Liver (tissue), 9 donors: ENCODE data around the gene PIGQ. TPM values are rescaled to one million over a fixed set of nuclear protein-coding genes. Genes with fewer than 3 reads are reported as not detected.

Experiments used
- DNase-seq: peaks from one replicate; pipeline ENCODE4 v3.0.0-alpha.2; 2017; ENCODE audit warnings: low spot score
- H3K27ac ChIP-seq, 2 donors: one replicate each; pipeline ENCODE4 v1.7.0; 2013; ENCODE audit warnings: inconsistent platforms in 2 of 2, low read length in 2 of 2, control low read depth in 1 of 2, low read depth in 1 of 2, mild to moderate bottlenecking in 1 of 2
- H3K27me3 ChIP-seq, 4 donors: one replicate each; pipeline versions ENCODE4 v1.6.1 to v1.7.0; 2013; ENCODE audit warnings: low read length in 3 of 4, inconsistent platforms in 1 of 4, mild to moderate bottlenecking in 1 of 4, moderate library complexity in 1 of 4; ENCODE audit not compliant: control insufficient read depth in 4 of 4, insufficient read depth in 4 of 4
- H3K36me3 ChIP-seq, 4 donors: one replicate each; pipeline versions ENCODE4 v1.6.1 to v1.7.0; 2013; ENCODE audit warnings: low read length in 3 of 4, mild to moderate bottlenecking in 3 of 4, low read depth in 1 of 4, moderate library complexity in 1 of 4; ENCODE audit not compliant: control insufficient read depth in 4 of 4, insufficient read depth in 3 of 4
- H3K4me1 ChIP-seq, 4 donors: one replicate each; pipeline versions ENCODE4 v1.6.1 to v1.7.0; 2013; ENCODE audit warnings: low read length in 3 of 4, mild to moderate bottlenecking in 3 of 4, moderate library complexity in 1 of 4; ENCODE audit not compliant: control insufficient read depth in 4 of 4, insufficient read depth in 4 of 4
- H3K4me3 ChIP-seq, 3 donors: one replicate each; pipeline versions ENCODE4 v1.6.1 to v1.7.0; 2013; ENCODE audit warnings: low read length in 3 of 3, control low read depth in 1 of 3, low read depth in 1 of 3, mild to moderate bottlenecking in 1 of 3
- H3K9ac ChIP-seq, 2 donors: one replicate each; pipeline ENCODE4 v1.7.0; 2013; ENCODE audit warnings: low read length in 2 of 2, mild to moderate bottlenecking in 2 of 2, moderate library complexity in 2 of 2, control low read depth in 1 of 2, low read depth in 1 of 2
- H3K9me3 ChIP-seq, 4 donors: one replicate each; pipeline versions ENCODE4 v1.6.1 to v1.7.0; 2013; ENCODE audit warnings: low read length in 3 of 4; ENCODE audit not compliant: control insufficient read depth in 4 of 4
- ATF3 ChIP-seq: IDR thresholded peaks from 2 replicates; pipeline ENCODE4 v1.6.1; 2016; ENCODE audit warnings: antibody characterized with exemption
- CTCF ChIP-seq: fragments of 150-350 bp; IDR thresholded peaks from 2 replicates; pipeline ENCODE4 v1.5.1; 2017; ENCODE audit warnings: improper control_type of control experiment, low read depth, low read length; ENCODE audit not compliant: missing input control
- EGR1 ChIP-seq, 2 donors: IDR thresholded peaks; 2 replicates each; pipeline ENCODE4 v1.6.1; 2016 to 2018; ENCODE audit warnings: antibody characterized with exemption in 2 of 2, low read depth in 2 of 2
- FOXA1 ChIP-seq: IDR thresholded peaks from 2 replicates; pipeline ENCODE4 v1.6.1; 2016; ENCODE audit warnings: antibody characterized with exemption
- FOXA2 ChIP-seq: IDR thresholded peaks from 2 replicates; pipeline ENCODE4 v1.6.1; 2016; ENCODE audit warnings: antibody characterized with exemption
- GABPA ChIP-seq, 2 donors: IDR thresholded peaks in 1 of 2; conservative IDR thresholded peaks in 1 of 2; 2 replicates each; pipeline ENCODE4 v1.6.1; 2016; ENCODE audit warnings: antibody characterized with exemption in 2 of 2, mild to moderate bottlenecking in 1 of 2, moderate library complexity in 1 of 2
- HNF4A ChIP-seq, 2 donors: conservative IDR thresholded peaks; 2 replicates each; pipeline ENCODE4 v1.6.1; 2016; ENCODE audit warnings: antibody characterized with exemption in 2 of 2, mild to moderate bottlenecking in 2 of 2
- HNF4G ChIP-seq: IDR thresholded peaks from 2 replicates; pipeline ENCODE4 v1.6.1; 2016; ENCODE audit warnings: antibody characterized with exemption
- JUND ChIP-seq, 2 donors: IDR thresholded peaks; 2 replicates each; pipeline ENCODE4 v1.6.1; 2016; ENCODE audit warnings: antibody characterized with exemption in 2 of 2
- NR2F2 ChIP-seq: IDR thresholded peaks from 2 replicates; pipeline ENCODE4 v1.6.1; 2016; ENCODE audit warnings: antibody characterized with exemption
- RAD21 ChIP-seq, 2 donors: IDR thresholded peaks; 2 replicates each; pipeline ENCODE4 v1.6.1; 2016; ENCODE audit warnings: antibody characterized with exemption in 2 of 2, mild to moderate bottlenecking in 2 of 2
- REST ChIP-seq: IDR thresholded peaks from 2 replicates; pipeline ENCODE4 v1.6.1; 2016; ENCODE audit warnings: antibody characterized with exemption, mild to moderate bottlenecking
- SP1 ChIP-seq: IDR thresholded peaks from 2 replicates; pipeline ENCODE4 v1.6.1; 2018; ENCODE audit warnings: antibody characterized with exemption, mild to moderate bottlenecking
- YY1 ChIP-seq: IDR thresholded peaks from 2 replicates; pipeline ENCODE4 v1.6.1; 2016; ENCODE audit warnings: antibody characterized with exemption, mild to moderate bottlenecking
- ZBTB33 ChIP-seq: IDR thresholded peaks from 2 replicates; pipeline ENCODE4 v1.6.1; 2016; ENCODE audit warnings: antibody characterized with exemption
- WGBS: extraction: QIAGEN DNeasy Blood & Tissue Kit; methylation state at CpG from one replicate; pipeline ENCODE4 v1.1.7; 2013; 5-methylcytosine and 5-hydroxymethylcytosine counted together
- polyA plus RNA-seq, 2 donors: library from polyadenylated mRNA; stranded (reverse) in 1 of 2; unstranded in 1 of 2; fragments of 200-250 nt in 1 of 2; fragments of >200 nt in 1 of 2; fragmentation: Nextera tagmentation in 1 of 2; extraction: Ambion mirVana in 1 of 2; gene quantifications; one replicate each; pipeline versions ENCODE4 v1.2.1 to v1.2.3, GENCODE V29; 2013 to 2015
- total RNA-seq, 2 donors: library from RNA; depleted of rRNA; stranded (reverse); fragments of >200 nt; gene quantifications; one replicate each; pipeline ENCODE4 v1.2.3, GENCODE V29; 2014
- donor health status: healthy.
- donor health status: healthy.
- donor health status: healthy.
- donor health status: healthy.
- donor health status: healthy.

Gene PIGQ
- total and polyA plus RNA-seq, 4 donors, result 16.8 to 144 (median 20.6) TPM

GRCh38 chr16:520847-521246 lies 48.9 kb upstream of the PIGQ start:
- 94% methylated on average over 13 of the region's 13 CpGs for WGBS
- DNase-seq, result no peak
- H3K9ac ChIP-seq, result no peak overlapping the region
- TF ChIP-seq YY1 (no peak), SP1 (no peak), ATF3 (no peak), NR2F2 (no peak), FOXA1 (no peak), HNF4A (conservative IDR thresholded peaks at IDR 0.05) (no peak), JUND (IDR thresholded peaks at IDR 0.05) (no peak), ZBTB33 (no peak), REST (no peak), HNF4G (no peak), RAD21 (IDR thresholded peaks at IDR 0.05) (no peak), FOXA2 (no peak), CTCF (no peak), GABPA (IDR thresholded peaks at IDR 0.05 in 1 of 2, conservative IDR thresholded peaks at IDR 0.05 in 1 of 2) (no peak), EGR1 (IDR thresholded peaks at IDR 0.05; ENCODE audit: low read depth in 2 of 2) (no peak)
- no peak overlapping the region for H3K4me3 ChIP-seq
- peaks cover 2 to 7% (median 2%) of the 10 kb centered on the region in 4 donors for H3K4me1 ChIP-seq
- H3K27ac ChIP-seq, result no peak overlapping the region
- no peaks in the 10 kb centered on the region for H3K9me3 ChIP-seq
- no peaks in the 10 kb centered on the region for H3K27me3 ChIP-seq
- H3K36me3 ChIP-seq, result peaks cover 14 to 27% (median 16%) of the 10 kb centered on the region in 4 donors

GRCh38 chr16:521381-522210 lies 48.2 kb upstream of the PIGQ start:
- WGBS, result 87% methylated on average over 34 of the region's 34 CpGs
- no peak for TF ChIP-seq HNF4A (conservative IDR thresholded peaks at IDR 0.05)
- no peak for TF ChIP-seq JUND (IDR thresholded peaks at IDR 0.05)
- TF ChIP-seq RAD21 (IDR thresholded peaks at IDR 0.05), result no peak
- H3K9me3 ChIP-seq, result no peaks in the 10 kb centered on the region
- no peak overlapping the region for H3K27ac ChIP-seq
- DNase-seq, result no peak
- H3K9ac ChIP-seq, result no peak overlapping the region
- H3K4me3 ChIP-seq, result no peak overlapping the region
- H3K4me1 ChIP-seq, result peaks cover 5 to 14% (median 10%) of the 10 kb centered on the region in 4 donors
- no peaks in the 10 kb centered on the region for H3K27me3 ChIP-seq
- peaks cover 10 to 22% (median 13%) of the 10 kb centered on the region in 4 donors for H3K36me3 ChIP-seq
